Hepatocyte (in vitro differentiated cells): ENCODE measurements around the gene CETP. TPM values are rescaled to one million over a fixed set of nuclear protein-coding genes. Genes with fewer than 3 reads are reported as not detected.

Experiments
- DNase-seq: peaks from one replicate; pipeline ENCODE4 v3.0.0-alpha.2; 2016; ENCODE audit warnings: low spot score
- H2AFZ ChIP-seq: fragments of 200-600 bp; sonication (generic); 2 replicates; pipeline ENCODE4 v1.6.0; 2016; ENCODE audit warnings: antibody characterized with exemption, mild to moderate bottlenecking
- H3K27ac ChIP-seq: fragments of 200-600 bp; sonication (generic); 2 replicates; pipeline ENCODE4 v1.5.1; 2016; ENCODE audit warnings: mild to moderate bottlenecking
- H3K27me3 ChIP-seq: fragments of 200-600 bp; sonication (generic); 2 replicates; pipeline ENCODE4 v1.6.1; 2016
- H3K36me3 ChIP-seq: fragments of 200-600 bp; sonication (generic); replicated peaks from 2 replicates; pipeline ENCODE4 v1.5.1; 2016; ENCODE audit warnings: low read depth; ENCODE audit not compliant: insufficient read depth
- H3K4me1 ChIP-seq: fragments of 200-600 bp; sonication (generic); 2 replicates; pipeline ENCODE4 v1.5.1; 2016; ENCODE audit warnings: mild to moderate bottlenecking, moderate library complexity; ENCODE audit not compliant: insufficient read depth
- H3K4me2 ChIP-seq: fragments of 200-600 bp; sonication (generic); 2 replicates; pipeline ENCODE4 v1.6.0; 2016
- H3K4me3 ChIP-seq: fragments of 200-600 bp; sonication (generic); 2 replicates; pipeline ENCODE4 v1.5.1; 2016; ENCODE audit warnings: mild to moderate bottlenecking
- H3K79me2 ChIP-seq: fragments of 200-600 bp; sonication (generic); 2 replicates; pipeline ENCODE4 v1.6.0; 2017; ENCODE audit warnings: mild to moderate bottlenecking
- H3K9me2 ChIP-seq: fragments of 200-600 bp; sonication (generic); replicated peaks from 2 replicates; pipeline ENCODE4 v1.6.0; 2017; ENCODE audit warnings: mild to moderate bottlenecking; ENCODE audit not compliant: insufficient read depth
- H3K9me3 ChIP-seq: fragments of 200-600 bp; sonication (generic); 2 replicates; pipeline ENCODE4 v1.5.1; 2016; ENCODE audit warnings: low read depth, mild to moderate bottlenecking
- H4K20me1 ChIP-seq: fragments of 200-600 bp; sonication (generic); 2 replicates; pipeline ENCODE4 v1.6.0; 2016; ENCODE audit warnings: mild to moderate bottlenecking; ENCODE audit not compliant: insufficient read depth, poor library complexity, severe bottlenecking
- EZH2 ChIP-seq: fragments of 200-600 bp; sonication (generic); IDR thresholded peaks from 2 replicates; pipeline ENCODE4 v1.6.1; 2016; ENCODE audit warnings: antibody characterized with exemption, mild to moderate bottlenecking, borderline replicate concordance
- EZH2phosphoT487 ChIP-seq: fragments of 200-600 bp; sonication (generic); IDR thresholded peaks from one replicate; pipeline ENCODE4 v1.6.1; 2018; ENCODE audit warnings: antibody characterized with exemption, mild to moderate bottlenecking, low read depth, moderate library complexity; ENCODE audit not compliant: unreplicated experiment, severe bottlenecking
- WGBS: methylation state at CpG from one replicate; pipeline ENCODE4 v1.1.6; 2016; ENCODE audit warnings: low lambda C conversion rate; ENCODE audit errors: missing lambda C conversion rate; 5-methylcytosine and 5-hydroxymethylcytosine counted together
- polyA plus RNA-seq: library from polyadenylated mRNA; unstranded; fragments of >200 nt; fragmentation: Nextera tagmentation; extraction: Ambion mirVana; gene quantifications from 2 replicates; pipeline ENCODE4 v1.2.1, GENCODE V29; 2016
- total RNA-seq: library from RNA; depleted of rRNA; stranded (reverse); fragments of >200 nt; gene quantifications from 2 replicates; pipeline ENCODE4 v1.2.3, GENCODE V29; 2014
- TF ChIP-seq, protein P1 (sequence below): fragments of 200-600 bp; sonication (generic); IDR thresholded peaks from 2 replicates; pipeline ENCODE4 v1.5.1; 2016; ENCODE audit warnings: antibody characterized with exemption, mild to moderate bottlenecking; ENCODE audit not compliant: poor library complexity

CETP gene
- total and polyA plus RNA-seq, 2 experiments from 2014 or later = not detected

DNA sequence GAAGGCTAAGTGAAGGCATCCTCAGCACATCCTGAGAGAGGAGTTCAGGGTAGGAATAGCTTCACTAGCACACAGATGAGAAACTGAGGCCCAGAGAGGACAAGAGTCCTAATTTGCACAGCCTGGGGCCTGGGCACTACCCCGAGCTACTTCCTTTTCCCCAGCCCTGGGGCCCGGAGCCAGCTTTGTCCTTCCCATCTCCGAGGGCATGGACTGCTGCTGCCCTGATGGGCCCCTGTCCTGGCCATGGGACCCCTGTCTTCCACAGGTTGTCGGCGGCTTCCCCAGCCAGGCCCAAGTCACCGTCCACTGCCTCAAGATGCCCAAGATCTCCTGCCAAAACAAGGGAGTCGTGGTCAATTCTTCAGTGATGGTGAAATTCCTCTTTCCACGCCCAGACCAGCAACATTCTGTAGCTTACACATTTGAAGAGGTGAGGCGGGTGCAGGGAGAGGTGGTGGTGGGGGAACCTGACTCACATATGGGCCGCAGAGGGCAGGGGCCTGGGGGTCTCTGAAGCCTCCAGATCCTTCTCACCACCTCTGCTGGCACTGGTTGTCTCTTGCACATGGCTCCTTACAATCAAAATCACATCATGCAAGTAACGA lies 16.2 kb downstream of the CETP start:
- 97% methylated on average over 11 of the region's 11 CpGs for WGBS
- Histone ChIP-seq H3K27ac (no peak overlapping the region), H3K4me1 (no peaks in the 10 kb centered on the region), H3K4me3 (no peak overlapping the region), H4K20me1 (no peaks in the 10 kb centered on the region), H3K4me2 (no peak overlapping the region), H3K79me2 (no peaks in the 10 kb centered on the region), H3K27me3 (no peaks in the 10 kb centered on the region), H3K36me3 (no peaks in the 10 kb centered on the region), H2AFZ (no peak overlapping the region), H3K9me3 (no peaks in the 10 kb centered on the region), H3K9me2 (no peaks in the 10 kb centered on the region)
- no peak for DNase-seq
- TF ChIP-seq EZH2phosphoT487 = no peak
- TF ChIP-seq, protein P1, sequence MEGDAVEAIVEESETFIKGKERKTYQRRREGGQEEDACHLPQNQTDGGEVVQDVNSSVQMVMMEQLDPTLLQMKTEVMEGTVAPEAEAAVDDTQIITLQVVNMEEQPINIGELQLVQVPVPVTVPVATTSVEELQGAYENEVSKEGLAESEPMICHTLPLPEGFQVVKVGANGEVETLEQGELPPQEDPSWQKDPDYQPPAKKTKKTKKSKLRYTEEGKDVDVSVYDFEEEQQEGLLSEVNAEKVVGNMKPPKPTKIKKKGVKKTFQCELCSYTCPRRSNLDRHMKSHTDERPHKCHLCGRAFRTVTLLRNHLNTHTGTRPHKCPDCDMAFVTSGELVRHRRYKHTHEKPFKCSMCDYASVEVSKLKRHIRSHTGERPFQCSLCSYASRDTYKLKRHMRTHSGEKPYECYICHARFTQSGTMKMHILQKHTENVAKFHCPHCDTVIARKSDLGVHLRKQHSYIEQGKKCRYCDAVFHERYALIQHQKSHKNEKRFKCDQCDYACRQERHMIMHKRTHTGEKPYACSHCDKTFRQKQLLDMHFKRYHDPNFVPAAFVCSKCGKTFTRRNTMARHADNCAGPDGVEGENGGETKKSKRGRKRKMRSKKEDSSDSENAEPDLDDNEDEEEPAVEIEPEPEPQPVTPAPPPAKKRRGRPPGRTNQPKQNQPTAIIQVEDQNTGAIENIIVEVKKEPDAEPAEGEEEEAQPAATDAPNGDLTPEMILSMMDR = no peak
- no peak for TF ChIP-seq EZH2

DNA sequence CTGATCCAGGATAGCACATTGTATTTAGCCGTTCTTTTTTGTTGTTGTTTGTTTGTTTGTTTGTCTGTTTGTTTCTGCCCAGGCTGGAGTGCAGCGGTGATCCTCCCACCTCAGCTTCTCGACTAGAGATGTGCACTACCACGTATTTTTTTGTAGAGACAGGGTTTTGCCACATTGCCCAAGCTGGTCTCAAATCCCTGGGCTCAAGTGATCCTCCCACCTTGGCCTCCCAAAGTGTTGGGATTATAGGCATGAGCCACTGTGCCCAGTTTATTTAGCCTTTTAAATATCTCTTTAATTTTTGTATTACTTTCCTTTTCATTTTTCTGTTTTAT lies 18.4 kb downstream of the CETP start:
- Histone ChIP-seq H3K27ac (no peak overlapping the region), H3K9me3 (no peaks in the 10 kb centered on the region), H3K9me2 (no peaks in the 10 kb centered on the region), H3K36me3 (no peaks in the 10 kb centered on the region), H3K27me3 (no peaks in the 10 kb centered on the region), H2AFZ (no peak overlapping the region), H3K79me2 (no peaks in the 10 kb centered on the region), H4K20me1 (no peaks in the 10 kb centered on the region), H3K4me3 (no peak overlapping the region), H3K4me1 (peaks cover under 1% of the 10 kb centered on the region), H3K4me2 (no peak overlapping the region)
- TF ChIP-seq EZH2 = no peak
- TF ChIP-seq, protein P1 = no peak
- no peak for TF ChIP-seq EZH2phosphoT487
- 90% methylated on average over 4 of the region's 4 CpGs for WGBS
- no peak for DNase-seq

- Histone ChIP-seq H3K36me3 (no peaks in the 10 kb centered on the region), H3K9me3 (no peaks in the 10 kb centered on the region), H3K79me2 (no peaks in the 10 kb centered on the region), H2AFZ (no peak overlapping the region), H3K9me2 (no peaks in the 10 kb centered on the region), H4K20me1 (no peaks in the 10 kb centered on the region), H3K27me3 (no peaks in the 10 kb centered on the region), H3K27ac (peak overlapping the region; percentile 2), H3K4me3 (no peak overlapping the region), H3K4me1 (peaks cover 3% of the 10 kb centered on the region), H3K4me2 (no peak overlapping the region)
- 67% methylated on average over 16 of the region's 16 CpGs for WGBS
- no peak for TF ChIP-seq EZH2
- TF ChIP-seq EZH2phosphoT487 = no peak
- TF ChIP-seq, protein P1 = no peak
- DNase-seq = no peak
Observed at GRCh38 chr16:56980792-56981724, 19.3 kb downstream of the CETP start.
